ENCODE measurements around the gene APBB2. TPM values are rescaled to one million over a fixed set of nuclear protein-coding genes. Genes with fewer than 3 reads are reported as not detected.

The APBB2 gene
- total and polyA plus RNA-seq, 2 of the 8 experiments (the other 6 are each of a cell fraction or from before 2014, with no cell fraction given), result 58.7 to 59.4 TPM

DNA sequence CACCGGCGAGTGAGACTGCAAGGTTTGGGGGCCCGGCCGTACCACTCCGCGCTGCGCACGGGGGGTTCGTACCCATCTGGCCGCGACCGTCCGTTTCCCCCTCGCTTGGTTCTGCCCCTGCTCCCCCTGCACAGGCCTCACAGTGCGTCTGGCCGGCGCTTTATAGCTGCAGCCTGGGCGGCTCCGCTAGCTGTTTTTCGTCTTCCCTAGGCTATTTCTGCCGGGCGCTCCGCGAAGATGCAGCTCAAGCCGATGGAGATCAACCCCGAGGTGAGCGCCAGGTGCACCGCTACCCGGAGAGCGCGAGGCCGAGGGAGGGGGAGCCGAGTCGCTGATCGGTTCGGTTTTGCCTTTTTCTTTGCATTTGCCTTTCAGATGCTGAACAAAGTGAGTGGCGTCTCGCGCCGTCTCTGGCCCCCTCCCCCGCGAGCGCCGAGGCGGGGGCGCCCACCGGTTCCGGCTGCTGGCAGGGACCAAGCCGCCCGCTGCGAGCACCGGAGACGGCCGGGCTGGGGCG, 42.5 kb upstream of the APBB2 start, which contains the start of gene UCHL1 (continued):
- TF ChIP-seq, protein P1, sequence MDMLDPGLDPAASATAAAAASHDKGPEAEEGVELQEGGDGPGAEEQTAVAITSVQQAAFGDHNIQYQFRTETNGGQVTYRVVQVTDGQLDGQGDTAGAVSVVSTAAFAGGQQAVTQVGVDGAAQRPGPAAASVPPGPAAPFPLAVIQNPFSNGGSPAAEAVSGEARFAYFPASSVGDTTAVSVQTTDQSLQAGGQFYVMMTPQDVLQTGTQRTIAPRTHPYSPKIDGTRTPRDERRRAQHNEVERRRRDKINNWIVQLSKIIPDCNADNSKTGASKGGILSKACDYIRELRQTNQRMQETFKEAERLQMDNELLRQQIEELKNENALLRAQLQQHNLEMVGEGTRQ (IDR thresholded peaks at IDR 0.05; ENCODE audit: low read length), result no peak
- TF ChIP-seq SP2 (IDR thresholded peaks at IDR 0.05; ENCODE audit: low read length), result no peak
- no peak for TF ChIP-seq JUN (IDR thresholded peaks at IDR 0.05; ENCODE audit: low read depth, low read length)
- TF ChIP-seq EZH2 (IDR thresholded peaks at IDR 0.05; ENCODE audit: low read depth, low read length, severe bottlenecking), result no peak
- peak; percentile 94 for TF ChIP-seq SP1 (IDR thresholded peaks at IDR 0.05; ENCODE audit: low read depth, low read length)
- TF ChIP-seq GTF2F1 (IDR thresholded peaks at IDR 0.05; ENCODE audit: borderline replicate concordance, low read depth, low read length), result peak; percentile 98
- TF ChIP-seq NRF1 (IDR thresholded peaks at IDR 0.05; ENCODE audit: low read depth, low read length), result no peak
- no peak for TF ChIP-seq TEAD4 (IDR thresholded peaks at IDR 0.05; ENCODE audit: low read depth, low read length)
- TF ChIP-seq EGR1 (IDR thresholded peaks at IDR 0.05; ENCODE audit: borderline replicate concordance, low read depth, low read length), result peak; percentile 65; the same call in 1 of the 2 replicates
- TF ChIP-seq RAD21 (IDR thresholded peaks at IDR 0.05 in 1 of 2, conservative IDR thresholded peaks at IDR 0.05 in 1 of 2; ENCODE audit: low read depth in 2 of 2, low read length in 2 of 2), result 0 out of 4 replicates have a peak, but pooled peaks of 1 of the 2 experiments have one; percentile 1
- peak in 1 of 2 experiments; percentile 100; a peak in 2 of 3 replicates for TF ChIP-seq EP300 (IDR thresholded peaks at IDR 0.05; ENCODE audit: borderline replicate concordance in 1 of 2, low read depth in 2 of 2, low read length in 2 of 2)
- TF ChIP-seq POLR2AphosphoS5 (IDR thresholded peaks at IDR 0.05; ENCODE audit: low read depth, low read length), result peak; percentile 97
- 0 out of 2 replicates have a peak, but pooled peaks have one; percentile 2 for TF ChIP-seq YY1 (IDR thresholded peaks at IDR 0.05; ENCODE audit: low read depth, low read length)
- no peak for TF ChIP-seq FOSL1 (IDR thresholded peaks at IDR 0.05; ENCODE audit: insufficient read depth, low read depth, low read length)
- TF ChIP-seq TAF1 (IDR thresholded peaks at IDR 0.05; ENCODE audit: low read depth, low read length), result peak; percentile 99
- peak; percentile 59; the same call in 1 of the 2 replicates for TF ChIP-seq CREB1 (IDR thresholded peaks at IDR 0.05)
- TF ChIP-seq SAP30 (IDR thresholded peaks at IDR 0.05; ENCODE audit: insufficient read depth, insufficient replicate concordance, low read length), result no peak
- no peak for TF ChIP-seq RBBP5 (IDR thresholded peaks at IDR 0.05; ENCODE audit: borderline replicate concordance, low read depth, low read length)
- TF ChIP-seq ASH2L (IDR thresholded peaks at IDR 0.05; ENCODE audit: low read length), result peak; percentile 74
- no peak for TF ChIP-seq BCL11A (IDR thresholded peaks at IDR 0.05; ENCODE audit: low read depth in 2 of 2, low read length in 2 of 2)
- TF ChIP-seq SIX5 (IDR thresholded peaks at IDR 0.05; ENCODE audit: low read depth, low read length), result peak; percentile 77
- peak; percentile 100 for TF ChIP-seq CHD1 (IDR thresholded peaks at IDR 0.05; ENCODE audit: low read depth, low read length)
- TF ChIP-seq POLR2A (IDR thresholded peaks at IDR 0.05; ENCODE audit: control extremely low read depth in 1 of 2, low read depth in 2 of 2, low read length in 2 of 2), result peak; percentile 99
- no peak for TF ChIP-seq MAFK (IDR thresholded peaks at IDR 0.05; ENCODE audit: low read depth, low read length)
- TF ChIP-seq CBX5 (IDR thresholded peaks at IDR 0.05; ENCODE audit: low read depth, low read length), result no peak
- peak; percentile 75; the same call in 1 of the 2 replicates for TF ChIP-seq TCF12 (IDR thresholded peaks at IDR 0.05; ENCODE audit: low read depth, low read length)

Data from H1 (cell line).